K562 (cell line): ENCODE data around the gene SIGLEC15. TPM values are rescaled to one million over a fixed set of nuclear protein-coding genes. Genes with fewer than 3 reads are reported as not detected.

Experiments
- ATAC-seq: fragments of 200-7000 bp; cut with Tn5 transposase; 3 replicates; pipeline ENCODE4 v1.9.1; 2020; ENCODE audit warnings: moderate library complexity
- BruUV-seq: library from RNA; stranded (reverse); fragments of 400-500 nt; replicated peaks from 2 replicates; lab custom pipeline; 2021; lab: Mats Ljungman, UMichigan
- CTCF ChIA-PET: fragments of 300-600 bp; formaldehyde crosslinking; extraction: SDS; loops from one replicate; lab custom pipeline; 2021; ENCODE audit warnings: low intra/inter-chr PET ratio; lab: Yijun Ruan, JAX
- POLR2A ChIA-PET: fragments of 300-600, 350-650 bp; sonication (Branson Sonifier 250); formaldehyde crosslinking; extraction: SDS; loops from one replicate; lab custom pipeline; 2021; ENCODE audit warnings: antibody characterized with exemption, inconsistent platforms; lab: Yijun Ruan, JAX
- DNase-seq, 4 experiments: peaks; one replicate each; pipeline versions ENCODE4 v3.0.0 to v3.0.0-alpha.2; 2011 to 2018; ENCODE audit warnings: low spot score in 3 of 4, mixed read lengths in 3 of 4; ENCODE audit errors: extremely low read depth in 1 of 4
- FAIRE-seq: peaks from 2 replicates; lab custom pipeline; 2011; peaks lifted over from hg19 to GRCh38; lab: Jason Lieb, UNC
- H2AFZ ChIP-seq: 2 replicates; pipeline ENCODE4 v1.6.0; 2011; ENCODE audit warnings: low read depth, low read length, control low read depth, inconsistent platforms
- H3K27ac ChIP-seq: fragments of 200-600 bp; 3 replicates; pipeline ENCODE4 v1.8.0; 2011; ENCODE audit warnings: low read depth, mild to moderate bottlenecking, control low read depth, inconsistent platforms, low read length, moderate library complexity, mixed read lengths; ENCODE audit errors: extremely low read depth
- H3K27me3 ChIP-seq, 2 experiments: fragments of 300-600 bp in 1 of 2; 2 replicates in 1 of 2; 3 replicates in 1 of 2; pipeline versions ENCODE4 v1.6.0 to v1.8.0; 2011; ENCODE audit warnings: inconsistent platforms in 2 of 2, low read length in 2 of 2, mild to moderate bottlenecking in 1 of 2, mixed read lengths in 1 of 2, moderate library complexity in 1 of 2; ENCODE audit not compliant: control insufficient read depth in 2 of 2, insufficient read depth in 2 of 2
- H3K36me3 ChIP-seq: fragments of 300-600 bp; 3 replicates; pipeline ENCODE4 v1.8.0; 2011; ENCODE audit warnings: mild to moderate bottlenecking, low read length, inconsistent platforms; ENCODE audit not compliant: control insufficient read depth, insufficient read depth
- H3K4me1 ChIP-seq, 2 experiments: fragments of 200-600 bp in 1 of 2; replicated peaks in 1 of 2; 2 replicates in 1 of 2; 3 replicates in 1 of 2; pipeline versions ENCODE4 v1.5.1 to v1.8.0; 2011; ENCODE audit warnings: inconsistent platforms in 2 of 2, low read length in 2 of 2, mild to moderate bottlenecking in 1 of 2, mixed read lengths in 1 of 2, moderate library complexity in 1 of 2; ENCODE audit not compliant: control insufficient read depth in 2 of 2, insufficient read depth in 2 of 2
- H3K4me2 ChIP-seq: 2 replicates; pipeline ENCODE4 v1.6.1; 2011; ENCODE audit warnings: low read length, control low read depth, inconsistent platforms, mixed read lengths; ENCODE audit not compliant: insufficient read depth
- H3K4me3 ChIP-seq: fragments of 200-600 bp; sonication (generic), shearing (Covaris generic); 2 replicates; pipeline ENCODE4 v1.5.1; 2016; ENCODE audit warnings: control low read depth, inconsistent platforms
- H3K79me2 ChIP-seq: fragments of 200-600 bp; 3 replicates; pipeline ENCODE4 v1.8.0; 2011; ENCODE audit warnings: low read length, inconsistent platforms; ENCODE audit not compliant: control insufficient read depth, insufficient read depth
- H3K9ac ChIP-seq, 2 experiments: 2 replicates each; pipeline versions ENCODE4 v1.6.0 to v1.6.1; 2011; ENCODE audit warnings: low read depth in 2 of 2, low read length in 2 of 2, control low read depth in 1 of 2, inconsistent platforms in 1 of 2, mild to moderate bottlenecking in 1 of 2, mixed read lengths in 1 of 2; ENCODE audit not compliant: insufficient read depth in 1 of 2
- H3K9me1 ChIP-seq: one replicate; pipeline ENCODE4 v1.6.0; 2011; ENCODE audit warnings: inconsistent platforms, mild to moderate bottlenecking, low read length, moderate library complexity; ENCODE audit not compliant: control insufficient read depth, insufficient read depth
- H3K9me3 ChIP-seq: replicated peaks from 2 replicates; pipeline ENCODE4 v1.5.1; 2011; ENCODE audit warnings: low read depth, low read length, inconsistent platforms; ENCODE audit not compliant: control insufficient read depth, insufficient read depth
- H4K20me1 ChIP-seq: replicated peaks from 2 replicates; pipeline ENCODE4 v1.6.1; 2011; ENCODE audit warnings: low read length, inconsistent platforms, mixed read lengths; ENCODE audit not compliant: control insufficient read depth, insufficient read depth
- DEAF1 ChIP-seq: fragments of 450-650 bp; formaldehyde crosslinking; IDR thresholded peaks from 2 replicates; pipeline ENCODE4 v1.4.0; 2020; ENCODE audit warnings: mild to moderate bottlenecking, moderate library complexity
- ESRRB ChIP-seq: fragments of 250-450 bp; sonication (Bioruptor Pico); IDR thresholded peaks from 2 replicates; pipeline ENCODE4 v1.5.0; 2020; ENCODE audit warnings: mild to moderate bottlenecking, moderate library complexity, borderline replicate concordance
- FUS ChIP-seq: fragments of 200-400 bp; formaldehyde crosslinking; optimal IDR thresholded peaks from 2 replicates; pipeline ENCODE3; 2017; ENCODE audit warnings: low read depth, low read length
- MAFF ChIP-seq: IDR thresholded peaks from 2 replicates; pipeline ENCODE4 v1.6.1; 2012; ENCODE audit warnings: low read length, improper control_type of control experiment
- MAFK ChIP-seq: IDR thresholded peaks from 2 replicates; pipeline ENCODE4 v1.6.1; 2011; ENCODE audit warnings: low read length, improper control_type of control experiment
- SREBF1 ChIP-seq: fragments of 150-350 bp; IDR thresholded peaks from 2 replicates; pipeline ENCODE4 v1.6.1; 2014; ENCODE audit warnings: antibody characterized with exemption, low read depth, low read length, borderline replicate concordance
- SRSF1 ChIP-seq: fragments of 200-400 bp; formaldehyde crosslinking; IDR thresholded peaks from 2 replicates; pipeline ENCODE4 v1.6.1; 2017; ENCODE audit warnings: mild to moderate bottlenecking, low read depth, low read length, moderate library complexity
- ZNF316 ChIP-seq: fragments of 450-650 bp; IDR thresholded peaks from 2 replicates; pipeline ENCODE4 v1.6.1; 2016
- WGBS: fragments of 100-300 bp; shearing (Covaris generic); methylation state at CpG from one replicate; pipeline ENCODE4 v1.1.6; 2016; ENCODE audit warnings: low coverage, mixed read lengths; ENCODE audit not compliant: insufficient coverage; ENCODE audit errors: missing lambda C conversion rate; 5-methylcytosine and 5-hydroxymethylcytosine counted together
- in situ Hi-C: fragments of 300-500 bp; cut with MboI; formaldehyde crosslinking; loops from 4 replicates; pipeline ENCODE4 v1.15.0; 2018; ENCODE audit warnings: inconsistent platforms, mixed read lengths
- intact Hi-C: fragments of 100-400 bp; cut with micrococcal nuclease; formaldehyde crosslinking; loops from 2 replicates; pipeline ENCODE4 v1.14.2; 2022
- polyA plus RNA-seq, 8 experiments: library from polyadenylated mRNA; depleted of rRNA in 4 of 8; stranded (reverse) in 5 of 8; unstranded in 3 of 8; fragments of >200 nt; fragmentation: Nextera tagmentation in 2 of 8; fragmentation: Illumina TruSeq in 1 of 8; extraction: Ambion mirVana in 2 of 8; extraction: Trizol in 1 of 8; gene quantifications; 2 replicates each; pipeline versions ENCODE4 v1.2.1 to v1.2.3, GENCODE V29; 2011 to 2014; ENCODE audit warnings: inconsistent platforms in 1 of 8, missing spikeins in 1 of 8
- total RNA-seq, 7 experiments: library from RNA; depleted of rRNA in 6 of 7; stranded (reverse); fragments of >200 nt in 6 of 7; fragmentation: Illumina TruSeq in 2 of 7; extraction: Trizol in 2 of 7; gene quantifications; 2 replicates each; pipeline versions ENCODE4 v1.2.1 to v1.2.3, GENCODE V29; 2011 to 2021; ENCODE audit warnings: low replicate concordance in 1 of 7

Gene SIGLEC15
- total and polyA plus RNA-seq, 9 of the 15 experiments (the other 6 are each of a cell fraction or from before 2014, with no cell fraction given), result not detected

GRCh38 chr18:45859334-45859733, 33.9 kb downstream of the SIGLEC15 start:
- WGBS, result 93% methylated on average over 3 of the region's 3 CpGs
- FAIRE-seq, result no peak
- peaks cover 43% of the 10 kb centered on the region; the same call in 2 of the 3 replicates for H3K36me3 ChIP-seq
- BruUV-seq, result no TSS peak
- H3K4me1 ChIP-seq, result no peaks in the 10 kb centered on the region
- H3K9me1 ChIP-seq, result no peaks in the 10 kb centered on the region
- no peaks in the 10 kb centered on the region for H3K27me3 ChIP-seq
- H3K9ac ChIP-seq, result no peak overlapping the region
- H3K4me2 ChIP-seq, result no peak overlapping the region
- H3K27ac ChIP-seq, result no peak overlapping the region
- DNase-seq, result no peak
- no peak overlapping the region for H2AFZ ChIP-seq
- ChIA-PET CTCF (no interaction called here), POLR2A (no interaction called here)
- no peaks in the 10 kb centered on the region for H3K79me2 ChIP-seq
- no peak overlapping the region for H3K4me3 ChIP-seq
- no peaks in the 10 kb centered on the region; the same call in 1 of the 2 replicates for H4K20me1 ChIP-seq
- no peak for TF ChIP-seq SRSF1
- TF ChIP-seq FUS, result no peak
- peak; percentile 52 for TF ChIP-seq MAFK
- no peak for TF ChIP-seq SREBF1
- TF ChIP-seq ESRRB, result no peak
- TF ChIP-seq MAFF, result 0 out of 2 replicates have a peak, but pooled peaks have one; percentile 32
- peak; percentile 17; the same call in 1 of the 2 replicates for TF ChIP-seq ZNF316
- no peak for TF ChIP-seq DEAF1 (CRISPR knock-in tag)
- ATAC-seq, result no peak
- intact Hi-C loops (no loop called here), in situ Hi-C loops (no loop called here)
- H3K9me3 ChIP-seq, result no peaks in the 10 kb centered on the region
